ENCODE results near the gene TBCEL. TPM values are rescaled to one million over a fixed set of nuclear protein-coding genes. Genes with fewer than 3 reads are reported as not detected.

Gene TBCEL
- total RNA-seq, 6 experiments from 2014 or later: 15.0 to 23.4 (median 18.2) TPM

DNA sequence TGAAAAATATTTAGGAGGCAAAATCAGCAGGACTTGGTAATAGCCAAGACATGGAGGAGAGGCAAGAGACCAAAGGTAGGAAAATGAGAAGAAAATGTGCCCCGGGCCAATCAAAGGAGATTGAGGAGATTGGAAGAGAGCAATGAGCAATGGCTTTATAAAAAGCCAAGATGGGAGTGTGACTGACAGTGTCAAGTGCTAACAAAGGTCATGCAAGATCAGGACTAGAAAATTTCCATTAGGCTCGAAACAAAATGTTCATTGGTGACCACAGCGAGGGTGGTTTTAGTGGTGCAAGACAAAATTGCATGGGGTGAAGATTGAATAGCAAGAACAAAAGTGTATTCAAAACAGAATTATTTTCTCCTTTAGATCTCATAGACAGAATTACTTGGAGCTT is 45.2 kb upstream of the TBCEL start:
- Mint-ChIP-seq H3K36me3 (ENCODE audit: low read depth) (no peaks in the 10 kb centered on the region), H3K9me3 (no peaks in the 10 kb centered on the region), H3K27ac (no peak overlapping the region), H3K27me3 (ENCODE audit: insufficient read depth) (peaks cover 21% of the 10 kb centered on the region), H3K4me1 (ENCODE audit: low read depth) (no peaks in the 10 kb centered on the region), H3K4me3 (no peak overlapping the region)
- DNase-seq: no peak
- TF ChIP-seq, protein P1, sequence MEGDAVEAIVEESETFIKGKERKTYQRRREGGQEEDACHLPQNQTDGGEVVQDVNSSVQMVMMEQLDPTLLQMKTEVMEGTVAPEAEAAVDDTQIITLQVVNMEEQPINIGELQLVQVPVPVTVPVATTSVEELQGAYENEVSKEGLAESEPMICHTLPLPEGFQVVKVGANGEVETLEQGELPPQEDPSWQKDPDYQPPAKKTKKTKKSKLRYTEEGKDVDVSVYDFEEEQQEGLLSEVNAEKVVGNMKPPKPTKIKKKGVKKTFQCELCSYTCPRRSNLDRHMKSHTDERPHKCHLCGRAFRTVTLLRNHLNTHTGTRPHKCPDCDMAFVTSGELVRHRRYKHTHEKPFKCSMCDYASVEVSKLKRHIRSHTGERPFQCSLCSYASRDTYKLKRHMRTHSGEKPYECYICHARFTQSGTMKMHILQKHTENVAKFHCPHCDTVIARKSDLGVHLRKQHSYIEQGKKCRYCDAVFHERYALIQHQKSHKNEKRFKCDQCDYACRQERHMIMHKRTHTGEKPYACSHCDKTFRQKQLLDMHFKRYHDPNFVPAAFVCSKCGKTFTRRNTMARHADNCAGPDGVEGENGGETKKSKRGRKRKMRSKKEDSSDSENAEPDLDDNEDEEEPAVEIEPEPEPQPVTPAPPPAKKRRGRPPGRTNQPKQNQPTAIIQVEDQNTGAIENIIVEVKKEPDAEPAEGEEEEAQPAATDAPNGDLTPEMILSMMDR (IDR thresholded peaks at IDR 0.05): no peak

DNA sequence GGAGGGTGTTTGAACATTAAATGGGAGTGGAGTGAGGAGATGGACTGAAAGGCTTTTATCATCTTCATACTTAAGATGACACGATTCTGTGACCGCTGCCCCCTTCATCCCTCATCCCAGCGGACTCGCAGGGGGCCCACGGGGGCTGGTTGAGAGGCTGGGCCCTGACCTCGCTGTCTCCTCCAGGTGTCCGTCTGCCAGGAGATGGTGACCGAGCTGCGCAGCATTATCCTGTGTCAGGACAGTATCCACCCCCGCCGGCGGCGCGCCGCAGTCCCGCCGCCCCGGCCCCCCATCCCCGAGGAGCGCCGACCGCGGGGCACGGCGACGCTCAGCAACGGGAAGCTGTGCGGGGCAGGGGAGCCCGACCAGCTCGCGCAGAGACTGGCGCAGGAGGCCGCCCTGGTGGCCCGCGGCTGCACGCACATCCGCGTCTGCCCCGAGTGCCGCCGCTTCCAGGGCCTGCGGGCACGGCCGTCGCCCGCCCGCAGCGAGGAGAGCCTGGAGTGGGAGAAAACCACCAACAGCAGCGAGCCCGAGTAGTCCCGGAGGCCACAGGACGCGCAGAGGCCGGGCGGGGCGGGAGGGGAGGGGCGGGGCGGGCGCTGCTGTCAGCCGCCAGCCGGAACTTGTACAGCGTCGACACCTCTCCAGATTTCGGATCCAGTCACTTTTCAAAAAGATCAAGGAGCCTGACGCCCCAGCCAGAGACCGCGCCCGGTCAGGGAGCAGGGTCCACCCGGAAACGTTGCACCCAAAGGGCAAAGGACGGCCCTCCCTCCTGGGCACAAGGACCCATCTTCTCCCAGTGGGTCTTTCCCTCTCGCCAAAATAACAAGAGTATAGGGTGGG is 38.0 kb upstream of the TBCEL start:
- TF ChIP-seq, protein P1 (IDR thresholded peaks at IDR 0.05): peak; percentile 40; the same call in 1 of the 2 replicates
- Mint-ChIP-seq H3K4me1 (ENCODE audit: low read depth) (peaks cover 6% of the 10 kb centered on the region; the same call in 1 of the 2 replicates), H3K36me3 (ENCODE audit: low read depth) (no peaks in the 10 kb centered on the region), H3K27me3 (ENCODE audit: insufficient read depth) (peaks cover 42% of the 10 kb centered on the region), H3K4me3 (peak overlapping the region; percentile 40), H3K27ac (no peak overlapping the region), H3K9me3 (no peaks in the 10 kb centered on the region)
- DNase-seq: peak; percentile 21

DNA sequence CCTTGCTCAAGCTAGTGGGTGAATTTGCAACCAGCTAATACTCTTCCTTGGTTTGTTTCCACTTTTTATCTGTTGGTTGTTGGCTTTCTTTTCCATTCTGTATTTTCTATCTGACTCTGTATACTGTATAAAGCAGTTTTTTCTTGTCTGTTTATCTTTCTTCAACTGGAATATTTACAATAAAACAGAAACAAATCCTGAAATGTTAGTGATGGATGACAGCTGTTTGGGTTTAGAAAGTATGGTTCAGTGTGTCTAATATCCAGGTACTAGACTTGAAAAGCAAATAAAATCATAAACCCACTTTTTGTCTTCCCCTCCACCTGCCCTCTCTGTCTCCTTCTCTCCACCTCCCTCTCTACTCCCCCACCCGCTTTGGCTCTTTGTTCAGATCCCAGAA is 35.3 kb upstream of the TBCEL start:
- DNase-seq: no peak
- TF ChIP-seq, protein P1 (IDR thresholded peaks at IDR 0.05): no peak
- Mint-ChIP-seq H3K4me3 (no peak overlapping the region), H3K9me3 (no peaks in the 10 kb centered on the region), H3K4me1 (ENCODE audit: low read depth) (peaks cover 6% of the 10 kb centered on the region; the same call in 1 of the 2 replicates), H3K27ac (no peak overlapping the region), H3K36me3 (ENCODE audit: low read depth) (no peaks in the 10 kb centered on the region), H3K27me3 (ENCODE audit: insufficient read depth) (peaks cover 32% of the 10 kb centered on the region)

DNA sequence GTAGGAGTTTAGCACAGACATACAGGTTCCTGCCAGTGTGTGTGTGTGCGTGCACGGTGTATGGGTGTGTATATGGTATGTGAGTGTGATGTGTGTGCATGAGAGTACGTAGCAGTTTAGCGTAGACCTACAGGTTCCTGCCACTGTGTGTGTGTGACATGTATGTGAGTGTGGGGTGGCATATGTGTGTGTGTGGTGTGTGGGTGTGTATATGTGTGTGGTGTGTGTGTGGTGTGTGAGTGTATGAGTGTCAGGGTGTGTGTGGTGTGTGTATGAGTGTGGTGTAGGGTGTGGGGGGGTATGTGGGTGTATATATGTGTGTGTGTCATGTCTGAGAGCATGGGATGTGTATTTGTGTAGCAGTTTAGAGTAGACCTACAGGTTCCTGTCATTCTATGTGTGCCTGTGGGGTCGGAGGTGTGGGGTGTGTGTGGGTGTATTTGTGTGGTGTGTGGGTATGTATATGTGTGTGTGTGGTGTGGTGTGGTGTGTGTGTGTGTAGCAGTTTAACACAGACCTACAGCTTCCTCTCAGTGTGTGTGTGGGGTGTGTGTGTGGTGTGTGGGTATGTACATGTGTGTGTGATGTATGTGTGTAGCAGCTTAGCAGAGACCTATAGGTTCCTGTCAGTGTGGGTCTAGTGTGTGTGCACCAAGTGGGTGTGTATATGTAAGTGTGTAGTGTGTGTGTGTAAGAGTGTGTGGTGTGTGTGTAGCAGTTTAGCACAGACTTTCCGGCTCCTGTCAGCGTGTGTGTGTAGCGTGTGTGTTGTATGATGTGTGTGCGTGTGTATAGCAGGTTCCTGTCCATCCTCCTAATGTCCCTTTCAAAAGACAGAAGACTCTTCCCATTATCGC is 31.8 kb upstream of the TBCEL start:
- Mint-ChIP-seq H3K27ac (no peak overlapping the region), H3K4me3 (no peak overlapping the region), H3K27me3 (ENCODE audit: insufficient read depth) (peaks cover 18% of the 10 kb centered on the region), H3K4me1 (ENCODE audit: low read depth) (no peaks in the 10 kb centered on the region), H3K9me3 (no peaks in the 10 kb centered on the region), H3K36me3 (ENCODE audit: low read depth) (no peaks in the 10 kb centered on the region)
- DNase-seq: no peak
- TF ChIP-seq, protein P1 (IDR thresholded peaks at IDR 0.05): no peak

DNA sequence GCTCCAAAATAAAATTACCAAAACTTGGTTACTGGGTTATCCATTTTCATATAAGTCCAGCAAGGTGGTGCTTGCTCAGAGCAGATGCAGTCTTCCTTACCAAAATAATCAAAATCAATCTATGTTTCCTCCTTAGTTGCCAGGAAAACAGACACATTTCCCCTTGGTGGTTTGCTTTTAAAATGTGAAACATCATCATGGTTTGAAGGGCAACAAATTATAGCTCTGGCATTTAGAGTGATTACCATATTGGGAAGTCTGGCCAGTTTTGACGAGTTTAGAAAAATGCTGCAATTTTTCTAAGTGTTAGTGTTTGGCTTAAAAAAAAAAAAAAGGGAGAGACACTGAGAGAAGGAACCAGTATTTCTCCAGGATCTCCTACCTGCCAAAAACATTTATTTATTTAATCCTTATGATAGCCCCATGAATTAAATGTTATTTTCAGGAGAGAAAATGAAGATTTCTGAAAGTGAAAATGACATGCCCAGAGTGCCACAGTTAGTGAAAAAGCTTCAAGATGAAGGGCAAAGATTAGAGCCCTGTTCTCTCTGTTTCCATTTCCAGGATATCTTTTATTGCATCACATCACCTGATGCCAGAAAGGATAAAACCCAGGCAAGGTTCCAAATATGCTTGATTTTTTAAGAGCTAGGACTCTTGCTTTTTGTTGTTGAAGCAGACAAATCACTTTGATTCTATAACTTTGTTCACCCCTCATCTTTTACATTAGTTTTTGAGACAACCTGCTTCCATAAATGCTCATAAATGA is 29.6 kb upstream of the TBCEL start:
- TF ChIP-seq, protein P1 (IDR thresholded peaks at IDR 0.05): no peak
- Mint-ChIP-seq H3K4me3 (no peak overlapping the region), H3K9me3 (no peaks in the 10 kb centered on the region), H3K27me3 (ENCODE audit: insufficient read depth) (peaks cover 7% of the 10 kb centered on the region), H3K27ac (no peak overlapping the region), H3K36me3 (ENCODE audit: low read depth) (no peaks in the 10 kb centered on the region), H3K4me1 (ENCODE audit: low read depth) (no peaks in the 10 kb centered on the region)
- no peak for DNase-seq
